Occipital lobe (tissue), 2 donors: ENCODE data around the gene TRIP11. TPM values are rescaled to one million over a fixed set of nuclear protein-coding genes. Genes with fewer than 3 reads are reported as not detected.

Source experiments
- DNase-seq: peaks from one replicate; lab custom pipeline; 2025; lab: John Stamatoyannopoulos, UW
- total RNA-seq: library from RNA; depleted of rRNA; stranded (reverse); fragments of >200 nt; gene quantifications from one replicate; pipeline ENCODE4 v1.2.3, GENCODE V29; 2014

Gene TRIP11
- total RNA-seq, 1 donor from 2014 or later = 49.4 TPM

DNA sequence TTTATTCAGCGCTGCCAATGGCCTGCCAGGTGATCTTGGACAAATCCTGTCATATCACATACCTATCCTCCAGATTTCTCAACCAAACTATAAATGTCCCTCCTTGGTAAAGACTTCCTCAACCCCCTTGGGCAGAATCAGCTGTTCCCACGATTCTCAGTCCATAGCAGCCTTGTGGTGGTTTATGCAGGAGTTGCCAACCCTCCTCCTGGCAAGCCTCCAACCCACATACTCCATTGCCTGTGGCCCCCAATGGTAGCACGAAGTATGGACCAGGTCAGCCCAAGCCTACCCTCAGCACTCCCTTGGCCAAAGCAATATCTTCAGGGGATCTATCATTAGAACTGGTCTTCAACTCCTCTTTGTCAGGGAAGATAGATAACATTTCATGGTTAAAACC is 119.3 kb downstream of the TRIP11 start:
- DNase-seq = no peak

- DNase-seq = no peak
Observed at GRCh38 chr14:91919814-91920213, 120.0 kb downstream of the TRIP11 start.

DNA sequence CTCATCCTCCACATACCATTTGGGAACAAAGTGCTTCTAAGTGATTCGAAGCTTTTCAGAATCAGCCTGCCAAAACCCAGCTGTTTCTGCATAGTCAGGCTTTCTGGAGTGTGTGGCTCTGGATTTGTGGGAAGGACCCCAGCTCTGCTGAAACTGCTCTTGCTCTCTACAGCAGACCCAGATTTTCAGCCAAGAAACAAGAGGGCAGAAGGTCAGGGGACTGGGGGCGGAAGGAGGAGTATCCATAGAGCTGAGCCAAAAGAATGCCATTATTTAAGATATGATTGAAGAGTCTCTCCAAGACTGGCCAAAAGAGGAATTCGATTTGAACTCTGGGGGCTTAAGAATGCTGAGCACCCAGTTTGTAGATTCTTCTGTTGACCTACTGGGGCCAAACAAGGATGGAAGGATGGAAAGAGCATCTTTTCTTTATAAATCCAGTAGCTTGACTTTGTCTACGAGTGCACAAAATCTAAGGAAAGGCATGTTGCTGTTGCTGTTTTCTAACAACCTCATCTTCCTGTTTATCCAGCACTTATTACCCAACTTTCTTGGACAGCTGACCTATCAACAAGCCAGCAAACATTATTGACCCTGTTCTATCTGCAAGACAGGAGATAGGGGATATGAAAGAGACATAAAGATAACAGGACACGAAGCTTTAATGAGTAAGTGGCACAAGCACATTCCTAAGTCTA is 121.5 kb downstream of the TRIP11 start:
- DNase-seq = no peak

Other genes with a start within 250 kb of the TRIP11 start
- 22.8 TPM for gene TC2N, start 172.5 kb downstream of the TRIP11 start, total RNA-seq
- gene FBLN5, start 92.4 kb downstream of the TRIP11 start, total RNA-seq = 4.1 TPM
- gene ATXN3, start 66.5 kb upstream of the TRIP11 start, total RNA-seq = 35.1 TPM
- gene NDUFB1, start 81.6 kb upstream of the TRIP11 start, total RNA-seq = 158 TPM
- gene CPSF2, start 81.9 kb upstream of the TRIP11 start, total RNA-seq = 19.3 TPM